Measurements from ENCODE around the gene HYI.

HYI gene

GRCh38 chr1:43402089-43402865 lies 51.5 kb downstream of the HYI start:
- DNase-seq (ENCODE audit: low spot score) = no peak

Small RNAs within 50 kb of the gene (small RNA-seq; reads per million reads assigned to genes)
- gene MIR6735 = 0 reads per million in 2 experiments

Data from SK-N-DZ (cell line).